Testis (tissue), 3 donors: Measurements from ENCODE around the gene AATF. TPM values are rescaled to one million over a fixed set of nuclear protein-coding genes. Genes with fewer than 3 reads are reported as not detected.

Experiments
- DNase-seq: peaks from one replicate; pipeline ENCODE4 v3.0.0-alpha.2; 2019
- H3K27ac ChIP-seq, 2 donors: fragments of 200-600 bp; sonication (generic); one replicate each; pipeline ENCODE4 v1.5.1; 2019
- H3K27me3 ChIP-seq: fragments of 200-600 bp; sonication (generic); one replicate; pipeline ENCODE4 v1.5.1; 2019
- H3K36me3 ChIP-seq: fragments of 200-600 bp; sonication (generic); one replicate; pipeline ENCODE4 v1.5.1; 2017; ENCODE audit warnings: low read depth; ENCODE audit errors: missing control alignments
- H3K4me1 ChIP-seq: fragments of 200-600 bp; sonication (generic); one replicate; pipeline ENCODE4 v1.5.1; 2019
- H3K4me3 ChIP-seq, 2 donors: fragments of 200-600 bp; sonication (generic); one replicate each; pipeline ENCODE4 v1.5.1; 2017 to 2019
- H3K9me3 ChIP-seq: fragments of 200-600 bp; sonication (generic); one replicate; pipeline ENCODE4 v1.5.1; 2017
- CTCF ChIP-seq, 3 experiments: fragments of 450-650 bp in 2 of 3; fragments of 200-600 bp in 1 of 3; sonication (generic) in 1 of 3; IDR thresholded peaks; one replicate each; pipeline ENCODE4 v1.5.1; 2016 to 2019; ENCODE audit warnings: antibody characterized with exemption in 3 of 3, mild to moderate bottlenecking in 2 of 3, moderate library complexity in 1 of 3
- POLR2A ChIP-seq: fragments of 450-650 bp; IDR thresholded peaks from one replicate; pipeline ENCODE4 v1.6.1; 2017; ENCODE audit warnings: antibody characterized with exemption, mild to moderate bottlenecking, moderate library complexity
- WGBS, 2 donors: methylation state at CpG; one replicate each; pipeline ENCODE4 v1.1.5; 2018; 5-methylcytosine and 5-hydroxymethylcytosine counted together
- intact Hi-C: fragments of 100-400 bp; cut with DNase I; formaldehyde crosslinking; loops from one replicate; pipeline ENCODE4 v1.15.1; 2023; ENCODE audit warnings: low total_unique reads
- polyA plus RNA-seq: library from polyadenylated mRNA; stranded (reverse); fragments of 350-450 nt; fragmentation: Illumina TruSeq; extraction: RNeasy Lipid Tissue Mini Kit (QIAGEN cat#74804); gene quantifications from one replicate; pipeline ENCODE4 v1.2.3, GENCODE V29; 2014; ENCODE audit warnings: low read depth, low replicate concordance; ENCODE audit not compliant: insufficient read depth
- total RNA-seq, 2 donors: library from RNA; depleted of rRNA; stranded (reverse); fragments of >200 nt; gene quantifications; one replicate each; pipeline ENCODE4 v1.2.3, GENCODE V29; 2016

The AATF gene
- total and polyA plus RNA-seq, 3 donors from 2014 or later = 38.7 to 57.9 (median 39.5) TPM

DNA sequence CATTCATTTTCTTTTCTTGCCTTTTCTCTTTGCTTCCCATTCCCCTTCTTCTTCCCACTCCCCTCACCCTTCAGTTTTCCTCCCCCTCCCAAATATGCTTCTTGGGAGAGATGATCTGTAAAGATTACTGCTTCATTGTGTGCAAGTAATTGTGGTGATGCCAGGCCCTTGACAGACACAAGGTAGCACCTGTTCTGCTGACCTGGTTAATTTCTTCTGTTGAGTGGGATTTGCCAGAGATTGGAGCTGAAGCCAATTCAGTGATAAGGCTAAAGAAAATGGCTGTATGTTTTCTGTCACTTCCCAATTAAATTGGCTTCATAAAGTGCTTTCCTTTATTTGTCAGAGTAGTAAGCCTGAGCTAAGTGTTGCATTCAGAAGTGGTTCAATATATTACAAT is 44.5 kb downstream of the AATF start:
- no peak overlapping the region for H3K27ac ChIP-seq
- H3K4me3 ChIP-seq = no peak overlapping the region

DNA sequence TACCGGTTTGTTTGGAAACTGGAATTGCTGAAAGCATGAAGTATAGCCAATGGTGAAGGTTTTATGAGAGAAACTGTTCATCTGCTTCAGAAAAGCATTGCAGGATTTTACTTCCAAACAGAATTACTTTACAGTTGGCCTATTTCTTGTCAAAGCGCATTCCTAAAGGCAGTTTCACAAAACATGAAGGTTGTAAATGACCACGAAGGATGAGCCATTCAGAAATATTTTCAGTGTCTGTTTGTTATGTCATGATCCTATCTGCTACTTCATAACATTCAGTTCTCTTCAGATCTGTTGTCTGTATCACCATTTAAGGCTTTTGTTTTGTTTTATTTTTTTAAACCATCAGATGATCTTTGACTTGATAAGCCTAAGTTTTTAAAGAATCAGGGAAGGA is 45.7 kb downstream of the AATF start:
- 89 to 92% methylated on average over 3 of the region's 3 CpGs for whole genome bisulfite sequencing, 2 donors
- Histone ChIP-seq H3K27ac (no peak overlapping the region), H3K36me3 (no peaks in the 10 kb centered on the region), H3K27me3 (no peaks in the 10 kb centered on the region), H3K4me1 (no peaks in the 10 kb centered on the region), H3K9me3 (no peaks in the 10 kb centered on the region), H3K4me3 (no peak overlapping the region)
- DNase-seq = no peak
- TF ChIP-seq CTCF (IDR thresholded peaks at IDR 0.05) (no peak), POLR2A (no peak)
- intact Hi-C loops = no loop called here

More for the DNA sequence above, 44.5 kb downstream of the AATF start:
- no peaks in the 10 kb centered on the region for H3K36me3 ChIP-seq
- no peaks in the 10 kb centered on the region for H3K27me3 ChIP-seq
- no peaks in the 10 kb centered on the region for H3K9me3 ChIP-seq
- no peak for DNase-seq
- H3K4me1 ChIP-seq = no peaks in the 10 kb centered on the region
- TF ChIP-seq POLR2A (no peak), CTCF (IDR thresholded peaks at IDR 0.05) (no peak)
- intact Hi-C loops = no loop called here

- no peaks in the 10 kb centered on the region for H3K36me3 ChIP-seq
- 91 to 94% methylated on average over 2 of the region's 2 CpGs for WGBS, 2 donors
Measured at GRCh38 chr17:36999471-36999870, 50.7 kb downstream of the AATF start.

DNA sequence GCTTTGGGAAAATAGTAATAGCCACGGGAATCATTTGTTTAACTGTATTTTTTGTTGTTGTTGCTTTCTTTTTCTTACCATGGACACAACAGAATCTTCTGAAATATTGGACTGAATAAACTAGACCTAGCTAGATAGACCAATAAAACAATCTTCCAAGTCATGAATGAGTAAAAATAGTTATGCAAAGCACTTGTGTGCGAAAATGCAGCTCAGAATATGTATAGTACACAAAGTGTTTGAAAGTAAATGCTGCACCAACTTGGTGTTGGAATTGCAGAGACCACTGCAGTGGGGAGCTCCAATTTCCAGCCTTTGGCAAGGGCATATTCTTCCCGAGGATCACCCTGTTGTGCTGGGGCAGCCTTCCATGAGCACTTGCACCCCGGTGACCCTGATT is 68.0 kb downstream of the AATF start:
- Histone ChIP-seq H3K4me3 (no peak overlapping the region), H3K36me3 (no peaks in the 10 kb centered on the region), H3K27me3 (no peaks in the 10 kb centered on the region), H3K4me1 (no peaks in the 10 kb centered on the region), H3K9me3 (no peaks in the 10 kb centered on the region), H3K27ac (no peak overlapping the region)
- WGBS, 2 donors = 72 to 86% methylated on average over 4 of the region's 4 CpGs
- intact Hi-C loops = no loop called here
- TF ChIP-seq CTCF (IDR thresholded peaks at IDR 0.05) (no peak), POLR2A (no peak)
- no peak for DNase-seq

More at GRCh38 chr17:36999471-36999870, 50.7 kb downstream of the AATF start:
- TF ChIP-seq POLR2A = no peak
- no peak for TF ChIP-seq CTCF (IDR thresholded peaks at IDR 0.05)
- DNase-seq = no peak
- H3K27me3 ChIP-seq = no peaks in the 10 kb centered on the region
- intact Hi-C loops = no loop called here
- H3K4me3 ChIP-seq = no peak overlapping the region
- H3K4me1 ChIP-seq = no peaks in the 10 kb centered on the region
- no peaks in the 10 kb centered on the region for H3K9me3 ChIP-seq
- H3K27ac ChIP-seq = no peak overlapping the region

GRCh38 chr17:37017404-37017803 is 68.7 kb downstream of the AATF start:
- no peaks in the 10 kb centered on the region for H3K9me3 ChIP-seq
- 69 to 80% methylated on average over 1 of the region's 1 CpG for WGBS, 2 donors
- intact Hi-C loops = no loop called here
- H3K36me3 ChIP-seq = no peaks in the 10 kb centered on the region
- no peaks in the 10 kb centered on the region for H3K4me1 ChIP-seq
- DNase-seq = no peak
- TF ChIP-seq POLR2A = no peak
- TF ChIP-seq CTCF (IDR thresholded peaks at IDR 0.05) = no peak
- H3K27ac ChIP-seq = no peak overlapping the region
- no peak overlapping the region for H3K4me3 ChIP-seq
- H3K27me3 ChIP-seq = no peaks in the 10 kb centered on the region
